HG02885 (cell line): ENCODE data around the gene NUP188.

Experiments
- ATAC-seq: cut with Tn5 transposase; IDR thresholded peaks from one replicate; pipeline ENCODE4 v1.9.1; 2021; ENCODE audit warnings: mild to moderate bottlenecking; ENCODE audit not compliant: unreplicated experiment, poor library complexity

NUP188 gene

DNA sequence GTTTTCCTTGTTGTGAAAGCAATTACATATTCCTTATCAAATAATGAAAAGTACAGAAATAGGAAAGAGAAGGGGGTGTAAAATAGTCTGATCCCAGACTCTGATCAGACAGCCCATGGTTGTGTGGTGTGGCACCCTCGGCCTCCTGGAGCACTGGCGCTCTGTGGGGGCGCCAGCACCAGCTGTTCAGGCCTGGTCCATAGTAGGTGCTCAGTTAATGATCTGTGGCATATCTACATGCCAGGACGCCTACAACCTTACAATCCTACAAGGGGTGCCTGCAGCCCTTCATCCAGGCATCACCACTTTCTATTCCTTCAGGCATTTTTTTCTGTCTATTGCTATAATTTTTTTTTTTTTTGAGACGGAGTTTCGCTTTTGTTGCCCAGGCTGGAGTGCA, 105.5 kb downstream of the NUP188 start:
- no peak for ATAC-seq

GRCh38 chr9:129054163-129054851, 106.8 kb downstream of the NUP188 start:
- ATAC-seq: no peak
